Measurements from ENCODE around the gene SLC36A2.
"Not testable (repeated sequence)": the region's sequence is repeated elsewhere in the genome, so short reads cannot be mapped to it uniquely, and the experiment has no call there.

SLC36A2 gene

DNA sequence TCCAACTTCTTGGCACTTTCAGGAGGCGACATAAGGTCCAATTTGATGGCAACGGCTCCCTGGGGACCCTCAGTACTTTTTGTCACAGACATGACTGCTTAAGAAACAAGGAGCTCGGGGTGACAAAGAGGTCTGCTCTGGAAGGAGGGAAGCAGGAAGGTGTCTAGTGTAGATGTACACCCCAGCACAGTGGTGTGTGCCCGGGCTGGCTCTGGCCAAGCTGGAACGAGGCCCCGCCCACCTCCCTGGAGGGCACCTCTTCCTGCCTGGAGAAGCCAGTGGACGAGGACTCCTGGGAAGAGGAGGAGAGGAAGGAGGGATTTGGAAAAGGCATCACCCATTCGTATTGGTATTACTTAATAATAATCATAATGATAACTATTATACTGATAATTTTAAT lies at the start of gene SLC36A2:
Gene SLC36A2, minus strand, starts transcription at position 191 of the 400 bp plus-strand sequence. Its CDS starts 99 bp downstream, at position 92.
- no peak for FAIRE-seq

DNA sequence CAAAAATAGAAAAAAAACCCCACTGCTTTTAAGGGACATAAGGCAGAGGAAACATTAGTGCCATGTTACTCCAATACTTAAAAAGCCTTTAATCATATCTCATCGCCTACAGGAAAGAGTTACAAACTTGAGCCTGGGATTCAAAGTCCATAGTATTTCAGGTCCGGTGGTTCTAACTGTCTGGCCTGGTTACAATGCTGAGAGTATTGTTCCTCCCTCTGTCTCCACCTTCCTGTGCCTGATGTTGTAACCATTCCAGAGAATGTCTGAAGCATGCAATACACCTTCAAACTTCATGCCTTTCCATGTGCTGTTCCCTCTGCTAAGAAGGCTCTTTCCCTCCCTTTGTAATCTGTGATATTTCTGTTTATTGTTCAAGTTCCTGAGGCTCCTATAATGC lies 41.6 kb upstream of the SLC36A2 start:
- FAIRE-seq: no peak

DNA sequence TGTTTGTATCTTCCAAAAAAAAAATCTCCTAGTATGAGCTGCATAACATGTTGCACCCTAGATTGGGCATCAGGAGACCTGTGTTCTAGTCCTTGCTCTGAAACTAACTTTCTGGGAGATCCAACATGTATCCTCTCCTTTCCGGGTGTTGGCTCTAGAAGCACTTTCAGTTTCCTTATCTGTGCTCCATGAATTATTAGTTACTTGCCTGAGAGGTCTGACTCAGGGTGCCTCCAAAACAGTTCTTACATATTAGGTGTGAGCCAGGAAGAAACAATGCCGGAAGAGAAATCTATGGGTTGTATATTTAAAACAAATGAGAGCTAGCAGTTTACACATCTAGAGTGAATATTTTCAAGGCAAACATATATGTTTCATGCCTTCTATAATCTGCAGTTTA lies 36.7 kb upstream of the SLC36A2 start:
- no peak for FAIRE-seq

DNA sequence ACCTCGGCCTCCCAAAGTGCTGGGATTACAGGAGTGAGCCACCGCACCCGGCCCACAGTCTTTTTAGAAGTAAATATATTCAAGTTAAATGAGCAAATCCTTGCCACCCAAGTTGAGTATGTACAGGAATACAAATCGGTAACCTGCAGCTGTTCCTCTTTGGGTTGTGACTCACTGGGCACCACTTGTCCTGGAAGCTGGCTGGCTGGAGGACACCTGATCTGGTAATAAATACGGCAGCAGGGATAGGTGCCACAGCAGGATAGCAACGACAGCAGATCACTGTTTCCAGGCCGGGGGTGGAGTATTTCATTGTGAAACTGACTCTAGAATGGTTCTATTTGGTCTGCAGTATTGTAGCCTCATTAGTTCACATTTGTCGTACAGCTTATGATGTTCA lies 35.7 kb upstream of the SLC36A2 start:
- FAIRE-seq: no peak

DNA sequence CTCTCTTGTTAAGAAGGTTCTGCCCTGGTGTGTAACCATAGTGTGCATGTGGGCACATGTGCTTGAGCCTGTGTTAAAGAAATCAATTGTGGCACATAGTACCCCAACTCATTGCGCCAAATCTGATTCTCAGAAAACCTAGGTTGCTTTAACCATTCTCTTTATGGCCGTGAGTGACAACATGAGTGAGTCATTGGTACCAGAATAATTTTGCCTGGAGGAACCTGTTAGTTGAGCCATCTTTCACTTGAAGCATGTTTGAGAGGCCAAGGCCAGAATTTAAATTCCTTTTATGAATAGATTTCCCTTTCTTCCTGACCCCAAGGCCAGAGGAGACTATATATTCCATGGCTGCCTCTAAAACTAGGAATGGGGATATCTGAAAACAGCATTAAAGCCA lies 35.2 kb upstream of the SLC36A2 start:
- FAIRE-seq: no peak

DNA sequence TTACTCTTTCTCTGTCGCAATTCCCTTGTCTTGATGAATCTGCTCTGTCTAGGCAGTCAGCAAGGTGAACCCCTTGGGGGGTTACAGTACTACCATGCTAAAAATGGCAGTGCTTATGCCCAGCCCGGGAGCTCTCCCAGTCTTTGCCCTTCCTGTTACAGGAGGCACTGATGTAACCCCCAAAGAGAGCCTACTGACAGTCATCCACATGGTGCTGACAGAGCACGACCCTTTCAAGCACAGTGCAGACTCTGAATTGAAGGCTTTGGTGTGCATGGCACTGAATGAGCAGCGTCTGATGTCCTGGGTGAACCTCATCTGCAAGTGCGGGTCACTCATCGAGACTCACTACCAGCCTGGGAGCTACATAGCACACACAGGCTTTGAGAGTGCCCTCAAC lies 34.5 kb upstream of the SLC36A2 start:
- no peak for FAIRE-seq

DNA sequence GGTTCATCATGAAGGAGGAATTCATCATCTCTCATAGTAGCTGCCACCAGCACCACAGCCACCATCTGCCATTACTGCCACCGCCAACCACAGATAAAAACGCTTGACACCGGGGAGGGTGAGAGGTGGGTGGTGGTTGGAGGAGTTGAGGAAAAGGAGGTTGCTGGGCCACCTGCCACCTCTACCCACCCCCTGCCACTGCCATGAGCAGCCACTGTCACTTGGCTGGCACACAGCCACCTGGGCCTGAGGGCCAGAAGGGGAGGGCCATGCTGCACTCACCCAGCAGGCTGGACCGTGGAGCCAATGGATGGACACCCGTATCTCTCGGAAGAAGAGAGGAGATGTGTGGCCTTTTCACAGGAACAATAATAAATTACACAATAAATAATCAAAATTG lies 31.3 kb upstream of the SLC36A2 start:
- no peak for FAIRE-seq

DNA sequence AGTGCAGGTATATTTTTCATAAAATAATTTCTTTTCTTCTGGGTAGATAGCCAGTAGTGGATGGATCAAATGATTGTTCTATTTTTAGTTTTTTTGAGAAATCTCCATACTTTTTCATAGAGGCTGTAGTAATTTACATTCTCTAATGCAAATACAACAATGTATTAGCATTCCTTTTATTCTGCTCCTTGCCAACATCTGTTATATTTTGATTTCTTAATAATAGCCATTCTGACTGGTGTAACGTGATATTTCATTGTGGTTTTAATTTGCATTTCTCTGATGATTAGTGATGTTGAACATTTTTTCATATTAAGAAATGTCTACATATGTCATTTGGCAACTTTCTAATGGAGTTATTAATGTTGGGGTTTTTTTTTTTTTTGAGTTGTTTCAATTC lies 27.2 kb upstream of the SLC36A2 start:
- no peak for FAIRE-seq

DNA sequence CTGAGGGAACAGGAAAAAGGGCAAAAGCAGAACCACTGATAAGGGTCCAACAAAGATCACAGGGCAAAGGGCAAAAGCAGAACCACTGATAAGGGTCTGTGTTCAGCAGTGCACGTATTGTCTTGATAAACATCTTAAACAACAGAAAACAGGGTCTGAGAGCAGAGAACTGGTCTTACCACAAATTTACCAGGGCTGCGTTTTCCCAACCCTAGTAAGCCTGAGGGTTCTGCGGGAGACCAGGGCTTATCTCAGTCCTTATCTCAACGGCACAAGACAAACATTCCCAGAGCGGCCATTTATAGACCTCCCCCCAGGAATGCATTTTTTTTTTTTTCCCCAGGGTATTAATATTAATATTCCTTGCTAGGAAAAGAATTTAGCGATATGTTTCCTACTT lies 19.7 kb upstream of the SLC36A2 start:
- not testable (repeated sequence) for FAIRE-seq

DNA sequence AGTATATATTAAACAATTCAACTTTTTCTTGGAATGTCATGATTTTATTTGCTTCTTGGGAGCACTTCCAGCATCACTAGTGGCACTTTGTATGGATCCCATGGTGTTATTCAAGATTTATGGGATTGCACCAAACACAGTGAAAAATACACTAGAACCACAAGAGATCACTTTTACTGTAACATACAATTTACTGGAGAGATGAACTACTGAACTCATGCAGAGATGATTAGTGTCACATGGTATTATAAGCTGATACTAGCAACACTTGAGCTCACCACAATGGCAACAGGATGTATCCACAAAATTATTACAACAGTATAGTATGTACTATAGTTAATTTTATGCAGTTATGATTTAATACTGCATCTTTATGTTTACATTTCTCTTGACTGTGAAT lies 16.3 kb upstream of the SLC36A2 start:
- no peak for FAIRE-seq

DNA sequence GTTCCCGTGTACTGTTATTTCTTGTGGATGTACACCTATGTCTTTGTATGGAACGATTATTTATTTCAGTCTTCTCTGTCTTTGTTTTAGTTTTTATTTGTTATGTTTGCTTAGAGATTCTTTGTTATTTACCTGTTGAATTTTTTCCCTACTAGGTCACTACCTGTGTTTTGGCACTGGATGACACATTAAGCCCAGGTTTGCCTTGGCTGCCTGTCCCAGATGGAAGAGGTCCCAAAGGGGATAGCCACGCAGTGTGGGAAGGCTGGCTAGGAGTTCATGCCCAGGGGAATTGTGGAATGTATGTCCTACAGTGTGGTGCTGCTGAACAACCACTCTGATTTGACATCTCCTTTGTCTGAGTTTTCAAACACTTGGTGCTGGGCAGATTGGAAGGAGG lies 15.6 kb upstream of the SLC36A2 start:
- FAIRE-seq: no peak

DNA sequence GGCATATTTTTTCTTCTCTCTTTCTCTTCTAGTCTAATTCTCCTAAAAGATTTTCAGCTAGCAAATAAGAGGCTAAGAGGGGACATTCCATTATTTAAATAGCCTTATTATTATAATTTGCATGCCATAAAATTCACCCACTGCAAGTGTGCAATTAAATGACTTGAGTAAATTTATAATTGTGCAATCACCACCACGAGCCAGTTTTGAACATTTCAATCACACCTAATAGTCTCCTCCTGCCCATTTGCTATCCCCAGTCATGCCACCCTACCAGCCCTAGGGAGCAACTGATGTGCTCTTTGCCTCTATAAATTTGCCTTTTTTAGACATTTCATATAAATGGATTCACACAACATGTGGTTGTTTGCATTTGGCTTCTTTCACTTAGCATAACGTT lies 12.0 kb upstream of the SLC36A2 start:
- FAIRE-seq: no peak

DNA sequence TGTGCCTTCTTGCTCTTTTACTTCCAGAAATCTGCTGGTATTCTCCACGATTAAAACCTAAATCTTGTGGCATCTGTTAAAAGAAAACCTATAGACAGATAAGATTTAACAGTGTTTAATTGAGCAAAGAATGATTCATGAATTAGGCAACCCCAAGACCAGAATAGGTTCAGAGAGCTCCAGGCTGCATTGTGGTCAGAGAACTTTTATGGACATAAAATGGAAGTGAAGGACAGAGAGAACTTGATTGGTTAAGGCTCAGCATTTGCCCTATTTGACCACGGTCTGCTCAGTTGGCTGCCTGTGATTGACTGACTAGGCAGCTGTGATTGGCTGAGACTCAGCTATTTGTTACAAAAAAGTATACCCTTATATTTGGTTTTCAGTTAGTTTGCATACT lies 10.4 kb upstream of the SLC36A2 start:
- FAIRE-seq: no peak

DNA sequence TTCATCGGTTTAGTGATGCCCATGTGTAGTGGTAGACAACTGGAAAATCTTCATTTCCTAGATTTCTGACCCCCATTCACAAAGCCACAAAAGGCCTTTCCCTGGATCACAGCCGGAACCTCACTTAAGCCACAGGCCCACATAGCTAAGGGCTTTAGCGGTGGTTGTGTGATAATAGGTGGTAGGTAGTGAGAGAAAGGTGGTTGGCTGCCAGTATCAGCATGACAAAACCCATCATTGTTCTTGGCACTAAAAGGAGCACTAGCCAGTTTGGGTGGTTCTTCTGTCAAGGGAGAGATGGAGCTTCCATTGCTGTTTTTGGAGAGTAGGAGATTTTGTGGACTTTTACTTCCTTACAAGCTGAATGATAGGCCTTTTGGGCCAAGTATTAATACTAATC lies 9.7 kb upstream of the SLC36A2 start:
- no peak for FAIRE-seq

DNA sequence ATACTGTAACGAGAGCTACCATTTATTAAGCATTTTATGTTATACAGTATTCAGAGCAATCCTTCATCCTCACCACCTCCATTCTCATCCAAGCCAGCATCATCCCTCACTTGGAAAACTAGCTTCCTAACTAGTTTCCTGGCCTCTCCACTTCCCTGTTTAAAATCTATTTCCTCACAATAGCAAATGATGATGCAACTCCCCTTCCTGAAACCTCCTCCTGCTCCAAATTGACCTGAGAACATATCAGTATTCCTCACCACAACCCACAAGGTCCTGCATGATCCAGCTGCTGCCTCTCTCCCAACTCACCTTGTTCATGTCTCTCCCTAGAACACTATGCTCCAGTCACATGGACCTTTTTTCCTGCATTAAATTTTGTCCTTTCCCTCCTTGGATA lies 4.3 kb upstream of the SLC36A2 start:
- FAIRE-seq: no peak

DNA sequence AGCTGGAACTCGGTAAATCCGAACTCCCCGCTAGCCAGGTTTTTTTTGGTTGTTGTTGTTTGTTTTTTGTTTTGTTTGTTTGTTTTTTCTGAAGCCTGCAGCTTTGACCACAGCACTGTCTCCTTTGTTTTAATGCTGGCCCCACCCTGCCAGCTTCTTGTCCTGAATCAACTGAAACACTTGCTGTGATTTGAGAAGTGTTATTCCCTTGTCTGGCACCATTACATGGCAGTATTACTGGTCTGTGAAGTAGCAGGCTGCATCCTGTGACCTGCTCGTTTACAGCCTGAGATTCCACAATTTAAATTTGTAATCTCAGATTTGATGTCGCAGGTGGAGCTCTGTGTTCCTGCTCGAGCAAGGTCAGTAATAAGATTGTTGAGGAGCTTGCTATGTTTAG lies 1.4 kb upstream of the SLC36A2 start:
- FAIRE-seq: no peak

DNA sequence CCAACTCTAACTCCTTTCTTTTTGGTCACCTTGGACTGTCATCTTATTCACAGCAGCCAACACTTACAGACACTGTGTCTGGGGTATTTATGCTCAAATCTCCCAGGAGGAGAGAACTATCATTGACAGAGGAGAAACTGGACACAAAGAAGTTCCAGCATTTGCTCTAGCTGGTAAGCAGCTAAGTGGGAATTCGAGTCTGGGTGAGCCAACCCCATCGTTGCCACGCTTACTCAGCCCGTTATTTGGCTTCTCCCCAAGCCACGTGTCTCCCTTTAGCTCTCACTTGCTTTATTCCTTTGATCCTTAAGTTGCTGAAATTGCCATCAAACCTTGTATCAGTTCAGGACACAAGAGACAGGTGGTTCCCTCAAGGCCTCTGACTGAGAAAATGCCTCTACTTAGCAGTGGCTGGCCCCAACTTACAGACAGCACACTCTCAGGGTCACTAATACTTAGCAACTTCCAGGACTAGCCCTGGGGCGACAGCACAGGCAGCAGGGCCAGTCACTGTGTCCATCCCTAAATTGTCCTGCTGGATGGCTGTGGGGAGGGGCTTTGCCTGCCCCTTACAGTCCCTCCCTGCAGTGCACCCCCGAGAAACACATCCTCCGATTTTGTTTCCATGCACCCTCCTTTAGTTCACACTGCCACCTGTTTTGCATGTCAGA lies 1.4 kb downstream of the SLC36A2 start:
- no peak for FAIRE-seq

DNA sequence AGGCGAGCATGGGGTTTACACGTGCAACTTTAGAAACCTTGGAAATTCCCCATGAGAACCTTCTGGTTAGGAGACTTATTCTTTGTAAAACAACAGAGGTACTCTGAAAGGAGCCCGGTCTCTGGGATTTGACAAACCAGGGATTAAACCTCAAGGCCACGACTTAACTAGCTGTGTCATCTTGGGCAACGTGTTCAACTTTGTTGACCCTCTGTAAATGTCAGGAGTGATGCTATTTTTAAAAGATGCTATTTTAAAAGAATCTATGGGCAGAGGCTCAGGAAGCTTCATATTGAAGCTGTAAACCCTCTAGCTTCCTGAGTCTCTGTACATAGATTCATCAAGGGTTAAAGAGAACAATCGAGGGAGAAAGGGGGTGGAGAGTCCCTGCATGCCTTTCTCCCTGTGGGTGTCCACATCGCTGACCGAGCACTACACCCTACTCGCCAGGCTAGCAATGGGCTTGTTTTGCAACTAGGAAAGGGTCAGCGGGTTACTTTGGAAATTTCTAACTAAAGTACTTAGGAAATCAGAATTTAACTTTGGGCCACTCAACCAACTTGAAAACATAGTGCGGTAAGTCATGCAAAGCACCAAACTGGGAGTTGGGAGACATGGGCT lies 2.1 kb downstream of the SLC36A2 start:
- FAIRE-seq: no peak

DNA sequence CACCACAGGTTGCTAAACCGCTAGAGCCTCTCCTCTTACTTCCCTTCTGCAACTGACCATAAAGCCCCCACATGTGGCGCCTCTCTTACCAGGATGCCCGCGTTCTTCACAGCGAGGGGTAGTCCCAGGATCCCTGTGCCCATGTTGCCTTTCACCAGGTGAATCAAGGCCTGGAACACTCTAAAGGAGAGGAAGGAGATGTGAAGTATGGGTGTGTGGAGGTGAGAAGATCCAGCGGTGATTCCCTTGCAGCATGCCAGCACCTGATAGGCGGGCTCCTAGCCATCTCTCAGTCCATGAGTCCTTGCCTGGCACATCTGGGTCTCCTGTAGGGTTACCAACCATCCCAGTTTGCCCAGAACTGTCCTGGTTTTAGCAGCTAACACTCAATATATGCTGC lies 3.3 kb downstream of the SLC36A2 start:
- no peak for FAIRE-seq

DNA sequence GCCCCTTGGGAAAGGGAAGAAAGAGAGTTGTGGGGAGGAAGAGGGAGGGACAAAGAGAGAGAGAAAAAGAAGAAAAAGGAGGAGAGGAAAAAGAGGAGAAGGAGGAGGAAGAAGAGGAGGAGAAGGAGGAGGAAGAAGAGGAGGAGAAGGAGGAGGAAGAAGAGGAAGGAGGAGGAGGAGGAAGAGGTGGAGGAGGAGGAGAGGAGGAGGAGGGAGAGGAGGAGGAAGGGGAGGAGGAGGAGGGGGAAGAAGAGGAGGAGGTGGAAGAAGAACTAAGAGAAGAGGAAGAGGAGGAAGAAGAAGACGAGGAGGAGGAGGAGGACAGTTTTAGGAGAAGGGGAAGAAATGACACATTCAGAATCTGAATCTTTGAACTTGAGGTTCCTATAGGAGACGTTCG lies 7.4 kb downstream of the SLC36A2 start:
- no peak for FAIRE-seq

DNA sequence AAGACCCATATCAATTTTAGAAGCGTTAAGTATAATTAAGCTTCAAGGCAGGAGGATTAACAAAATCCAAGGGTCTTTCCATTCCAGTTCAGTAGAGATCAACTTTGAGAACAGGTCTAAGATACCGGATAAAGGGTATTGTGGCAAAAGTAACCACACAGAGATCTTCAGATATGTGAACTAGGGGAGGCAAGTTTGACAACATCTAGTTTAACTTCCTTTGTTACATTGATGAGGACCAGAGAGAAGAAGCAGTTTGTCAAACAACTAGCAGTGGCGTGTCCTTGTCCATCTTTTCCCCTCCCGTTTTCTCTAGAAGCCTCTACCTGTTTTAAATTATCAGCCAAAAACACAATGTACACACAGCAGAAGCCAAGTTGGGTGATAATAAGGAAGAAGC lies 8.6 kb downstream of the SLC36A2 start:
- no peak for FAIRE-seq

DNA sequence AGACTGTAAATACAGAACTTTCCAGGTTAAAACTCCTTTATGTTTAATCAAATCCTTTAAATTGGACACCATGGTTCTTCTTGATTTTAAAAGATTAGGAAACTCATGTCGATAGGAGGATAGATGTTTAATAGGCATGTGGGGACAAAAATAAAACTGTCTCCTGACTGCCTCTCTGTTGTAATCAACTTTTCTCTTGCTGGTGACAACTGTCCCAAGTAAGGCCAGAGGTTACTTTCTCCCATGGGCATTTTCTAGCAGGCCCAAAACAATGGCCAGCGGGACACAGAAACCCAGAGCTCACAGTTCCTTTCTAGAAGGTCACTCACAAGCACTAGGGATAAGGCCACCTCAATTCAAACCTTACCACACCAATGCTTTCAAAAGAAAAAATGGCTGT lies 14.5 kb downstream of the SLC36A2 start:
- no peak for FAIRE-seq

DNA sequence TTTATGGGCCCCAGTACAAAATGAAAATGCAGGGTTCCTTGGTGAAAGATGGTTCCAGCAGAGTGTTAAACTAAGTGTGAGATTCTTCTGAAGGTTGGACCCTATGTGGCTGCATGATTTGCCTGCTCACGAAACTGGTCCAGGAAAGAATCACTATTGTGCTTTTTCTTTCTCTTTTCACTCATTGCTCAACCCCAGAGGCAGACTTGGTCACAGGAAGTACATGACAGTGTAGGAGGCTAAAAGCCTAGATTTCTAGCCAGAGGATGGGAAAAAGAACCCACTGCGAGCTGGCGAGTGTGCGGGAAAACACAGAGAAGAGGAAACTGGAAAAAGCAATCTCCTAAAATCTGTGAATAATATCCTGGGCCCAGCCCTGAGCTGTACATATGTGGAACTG lies 18.6 kb downstream of the SLC36A2 start:
- FAIRE-seq: no peak

DNA sequence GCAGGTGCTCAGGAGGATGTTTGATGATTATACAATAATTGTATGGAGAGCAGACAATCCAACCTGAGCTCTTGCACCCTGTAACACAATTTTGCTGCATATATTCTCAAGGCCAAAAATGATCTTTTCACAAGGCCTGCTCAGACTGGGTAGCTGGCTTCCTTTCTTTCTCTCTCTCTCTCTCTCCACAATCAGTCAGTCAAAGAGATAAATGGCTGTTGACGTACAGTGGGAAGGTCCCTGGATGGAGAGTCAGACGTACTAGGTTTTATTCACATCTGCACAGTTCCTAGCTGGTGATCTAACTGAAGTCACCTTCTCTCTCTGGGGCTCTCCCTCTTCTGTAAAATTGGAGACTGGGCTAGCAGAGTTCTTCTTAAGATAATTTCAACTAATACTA lies 19.8 kb downstream of the SLC36A2 start:
- FAIRE-seq: no peak

DNA sequence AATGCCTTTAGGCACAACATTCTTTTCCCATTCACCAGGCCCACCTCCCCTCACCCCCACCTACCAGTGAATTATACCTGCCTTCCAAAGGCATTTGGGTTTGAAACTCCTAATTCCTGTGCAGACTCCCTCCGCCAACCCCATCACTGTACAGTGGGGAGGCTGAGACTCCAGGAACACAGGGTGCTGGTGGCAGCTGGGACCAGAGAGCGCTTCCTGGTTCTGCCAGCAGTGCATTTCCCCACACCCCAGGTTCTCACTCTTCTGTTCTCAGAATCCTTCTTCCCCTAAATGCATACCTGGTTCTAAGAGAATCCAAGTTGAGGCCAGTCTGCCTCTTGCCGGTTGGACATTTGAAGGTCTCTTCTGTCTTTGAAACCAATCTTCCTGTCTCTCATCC lies 21.1 kb downstream of the SLC36A2 start:
- no peak for FAIRE-seq

Data from islet of Langerhans (tissue), 1 donor.